Measurements from ENCODE around the gene PTGDR.

DNA sequence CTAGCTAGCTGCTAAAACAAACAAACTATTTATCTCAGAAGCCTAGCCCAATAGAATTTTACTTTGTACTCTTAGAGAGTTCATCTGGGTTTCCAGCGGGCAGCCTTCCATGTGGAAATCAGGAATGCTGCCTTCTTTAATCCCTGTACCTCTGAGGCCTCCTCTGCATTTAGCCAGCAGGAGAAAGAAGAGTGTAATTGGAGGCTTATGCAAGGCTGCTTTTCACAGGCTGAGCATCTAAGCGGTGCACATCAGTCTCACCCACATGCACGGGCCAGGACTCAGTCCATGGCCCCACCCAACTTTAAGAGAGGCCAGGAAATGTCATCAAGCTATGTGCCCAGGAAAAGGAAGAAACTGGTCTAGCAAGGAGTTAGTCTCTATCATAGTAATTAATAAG is 14.0 kb upstream of the PTGDR start:
- TF ChIP-seq, protein P1, sequence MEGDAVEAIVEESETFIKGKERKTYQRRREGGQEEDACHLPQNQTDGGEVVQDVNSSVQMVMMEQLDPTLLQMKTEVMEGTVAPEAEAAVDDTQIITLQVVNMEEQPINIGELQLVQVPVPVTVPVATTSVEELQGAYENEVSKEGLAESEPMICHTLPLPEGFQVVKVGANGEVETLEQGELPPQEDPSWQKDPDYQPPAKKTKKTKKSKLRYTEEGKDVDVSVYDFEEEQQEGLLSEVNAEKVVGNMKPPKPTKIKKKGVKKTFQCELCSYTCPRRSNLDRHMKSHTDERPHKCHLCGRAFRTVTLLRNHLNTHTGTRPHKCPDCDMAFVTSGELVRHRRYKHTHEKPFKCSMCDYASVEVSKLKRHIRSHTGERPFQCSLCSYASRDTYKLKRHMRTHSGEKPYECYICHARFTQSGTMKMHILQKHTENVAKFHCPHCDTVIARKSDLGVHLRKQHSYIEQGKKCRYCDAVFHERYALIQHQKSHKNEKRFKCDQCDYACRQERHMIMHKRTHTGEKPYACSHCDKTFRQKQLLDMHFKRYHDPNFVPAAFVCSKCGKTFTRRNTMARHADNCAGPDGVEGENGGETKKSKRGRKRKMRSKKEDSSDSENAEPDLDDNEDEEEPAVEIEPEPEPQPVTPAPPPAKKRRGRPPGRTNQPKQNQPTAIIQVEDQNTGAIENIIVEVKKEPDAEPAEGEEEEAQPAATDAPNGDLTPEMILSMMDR (IDR thresholded peaks at IDR 0.05; ENCODE audit: poor library complexity), result no peak
- no peak for TF ChIP-seq EZH2phosphoT487 (IDR thresholded peaks at IDR 0.05; ENCODE audit: low read depth, severe bottlenecking, unreplicated experiment)
- no peak for TF ChIP-seq EZH2 (IDR thresholded peaks at IDR 0.05; ENCODE audit: borderline replicate concordance)
